Fibroblast of mammary gland (primary cell): ENCODE measurements around the gene SRGAP1.

Experiments used
- DNase-seq: peaks from one replicate; pipeline ENCODE4 v3.0.0-alpha.2; 2010; ENCODE audit warnings: low read depth
- H3K4me3 ChIP-seq: 2 replicates; pipeline ENCODE4 v1.5.1; 2011; ENCODE audit warnings: low read depth, mild to moderate bottlenecking, low read length, moderate library complexity; ENCODE audit not compliant: control insufficient read depth
- TF ChIP-seq, protein P1 (sequence below): conservative IDR thresholded peaks from 2 replicates; pipeline ENCODE4 v1.5.1; 2011; ENCODE audit warnings: low read depth, low read length, inconsistent platforms; ENCODE audit not compliant: control insufficient read depth, insufficient read depth

Gene SRGAP1

DNA sequence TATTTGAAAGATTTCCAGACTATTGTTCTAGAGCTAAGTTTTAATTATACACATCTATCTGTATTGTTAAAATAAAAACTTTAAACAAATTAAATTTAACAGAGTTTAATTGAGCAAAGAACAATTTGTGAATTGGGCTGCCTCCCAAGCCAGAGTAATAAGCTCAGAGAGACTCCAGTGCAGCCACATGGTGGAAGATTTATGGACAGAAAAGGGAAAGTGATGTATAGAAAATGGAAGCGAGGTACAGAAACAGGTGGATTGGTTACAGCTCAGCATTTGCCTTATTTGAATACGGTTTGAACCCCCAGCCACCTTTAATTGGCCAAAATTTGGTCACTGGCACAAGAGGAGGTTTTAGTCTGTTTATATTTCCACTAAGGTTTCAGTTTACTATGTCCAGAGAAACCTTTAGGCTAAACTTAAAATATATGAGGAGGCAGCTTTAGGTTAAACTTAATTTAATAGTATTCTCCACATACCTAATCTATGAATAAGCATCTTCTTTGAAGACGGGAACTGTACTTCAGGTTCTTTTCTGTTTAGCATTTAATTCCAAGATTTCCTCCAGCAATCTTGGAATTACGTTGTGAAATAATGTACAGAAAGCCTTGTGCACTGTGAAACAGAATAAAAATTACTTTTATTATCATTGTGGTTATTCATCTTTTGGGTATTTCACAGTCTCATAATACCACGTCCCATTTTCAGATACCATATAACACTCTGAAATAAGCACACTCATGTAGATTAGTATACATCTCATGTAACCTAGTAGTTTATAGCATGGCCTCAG, 19.4 kb downstream of the SRGAP1 start:
- TF ChIP-seq, protein P1, sequence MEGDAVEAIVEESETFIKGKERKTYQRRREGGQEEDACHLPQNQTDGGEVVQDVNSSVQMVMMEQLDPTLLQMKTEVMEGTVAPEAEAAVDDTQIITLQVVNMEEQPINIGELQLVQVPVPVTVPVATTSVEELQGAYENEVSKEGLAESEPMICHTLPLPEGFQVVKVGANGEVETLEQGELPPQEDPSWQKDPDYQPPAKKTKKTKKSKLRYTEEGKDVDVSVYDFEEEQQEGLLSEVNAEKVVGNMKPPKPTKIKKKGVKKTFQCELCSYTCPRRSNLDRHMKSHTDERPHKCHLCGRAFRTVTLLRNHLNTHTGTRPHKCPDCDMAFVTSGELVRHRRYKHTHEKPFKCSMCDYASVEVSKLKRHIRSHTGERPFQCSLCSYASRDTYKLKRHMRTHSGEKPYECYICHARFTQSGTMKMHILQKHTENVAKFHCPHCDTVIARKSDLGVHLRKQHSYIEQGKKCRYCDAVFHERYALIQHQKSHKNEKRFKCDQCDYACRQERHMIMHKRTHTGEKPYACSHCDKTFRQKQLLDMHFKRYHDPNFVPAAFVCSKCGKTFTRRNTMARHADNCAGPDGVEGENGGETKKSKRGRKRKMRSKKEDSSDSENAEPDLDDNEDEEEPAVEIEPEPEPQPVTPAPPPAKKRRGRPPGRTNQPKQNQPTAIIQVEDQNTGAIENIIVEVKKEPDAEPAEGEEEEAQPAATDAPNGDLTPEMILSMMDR = no peak
- H3K4me3 ChIP-seq = no peak overlapping the region
- DNase-seq = no peak

DNA sequence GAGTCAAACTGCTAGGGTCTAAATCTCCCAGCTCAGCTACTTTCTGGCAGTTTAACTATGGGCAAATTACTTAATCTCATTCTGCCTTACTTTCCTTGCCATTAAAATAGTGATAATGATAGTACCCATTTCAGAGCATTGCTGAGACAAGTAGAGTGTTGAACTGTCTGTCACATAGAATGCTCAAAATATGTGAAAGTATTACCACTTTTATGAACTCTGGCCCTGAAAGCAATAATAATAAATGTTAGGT, 19.9 kb downstream of the SRGAP1 start:
- TF ChIP-seq, protein P1 = no peak
- no peak overlapping the region for H3K4me3 ChIP-seq

DNA sequence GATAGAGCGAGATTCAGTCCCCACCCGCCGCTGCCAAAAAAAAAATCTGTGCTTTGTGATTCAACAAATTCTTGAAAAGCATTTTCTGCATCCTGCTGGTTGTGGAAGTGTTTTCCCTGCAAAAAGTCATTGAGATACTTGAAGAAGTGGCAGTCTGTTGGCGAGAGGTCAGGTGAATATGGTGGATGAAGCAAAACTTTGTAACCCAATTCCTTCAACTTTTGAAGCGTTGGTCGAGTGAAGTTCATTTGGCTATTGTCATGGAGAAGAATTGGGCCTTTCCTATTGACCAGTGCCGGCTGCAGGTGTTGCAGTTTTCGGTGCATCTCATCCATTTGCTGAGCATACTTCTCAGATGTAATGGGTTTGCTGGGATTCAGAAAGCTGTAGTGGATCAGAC, 20.9 kb downstream of the SRGAP1 start:
- H3K4me3 ChIP-seq = no peak overlapping the region
- TF ChIP-seq, protein P1 = no peak
- no peak for DNase-seq

More for the DNA sequence above, 19.9 kb downstream of the SRGAP1 start:
- DNase-seq = no peak

DNA sequence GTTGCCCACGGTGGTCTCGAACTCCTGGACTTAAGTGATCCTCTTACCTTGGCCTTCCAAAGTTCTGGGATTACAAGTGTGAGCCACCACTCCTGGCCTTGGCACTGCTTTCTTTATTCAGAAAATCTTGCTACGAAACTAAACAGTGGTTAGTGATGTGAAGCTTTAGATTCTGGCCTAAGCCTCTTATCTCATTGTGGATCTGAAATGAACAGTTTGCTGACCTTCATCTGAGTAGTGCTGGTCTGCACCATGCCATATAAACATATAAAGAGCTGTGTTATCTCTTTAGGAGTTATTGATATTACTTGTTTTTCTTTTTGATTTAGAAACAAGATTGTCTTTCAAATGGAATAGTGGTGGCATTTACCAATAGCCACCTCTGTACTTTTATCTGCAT, 22.6 kb downstream of the SRGAP1 start:
- no peak overlapping the region for H3K4me3 ChIP-seq
- DNase-seq = no peak

DNA sequence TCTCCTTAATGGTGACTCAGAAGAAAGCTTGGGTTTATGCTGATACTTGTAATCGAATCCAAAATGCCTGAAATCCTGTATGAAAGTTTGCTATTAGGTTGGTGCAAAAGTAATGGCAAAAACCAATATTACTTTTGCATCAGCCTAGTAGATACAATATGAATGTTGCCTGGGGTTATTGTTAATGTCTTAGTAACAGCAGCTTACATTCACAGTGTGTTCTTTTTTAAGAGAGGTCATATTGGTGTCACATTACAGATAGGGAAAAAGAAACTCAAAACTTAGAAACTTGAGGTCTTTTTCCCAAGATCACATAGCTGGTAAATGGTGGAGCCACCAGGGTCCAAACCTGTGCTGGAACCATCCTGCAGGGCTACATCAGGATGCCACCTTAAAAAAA, 25.2 kb downstream of the SRGAP1 start:
- TF ChIP-seq, protein P1 = no peak
- H3K4me3 ChIP-seq = no peak overlapping the region
- DNase-seq = peak; percentile 16

More for the DNA sequence above, 22.6 kb downstream of the SRGAP1 start:
- TF ChIP-seq, protein P1 = no peak

DNA sequence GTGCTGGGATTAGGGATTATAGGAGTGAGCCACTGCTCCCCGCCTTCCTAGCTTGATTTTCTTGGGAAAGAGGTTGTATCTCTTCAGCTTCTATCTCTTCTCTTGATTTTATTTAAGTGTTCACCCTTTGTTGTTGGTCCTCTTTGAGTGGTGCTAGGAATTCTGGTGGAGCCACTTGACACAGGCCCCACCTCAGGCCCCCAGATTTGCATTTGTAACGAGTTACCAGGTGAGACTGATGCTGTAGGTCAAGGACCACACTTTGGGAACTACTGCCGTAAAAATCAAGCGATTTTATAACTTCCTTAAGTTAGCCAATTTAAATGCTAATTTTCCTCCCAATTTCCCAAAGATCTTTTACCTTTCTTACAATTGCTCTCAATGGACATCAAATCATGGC, 26.3 kb downstream of the SRGAP1 start:
- no peak for DNase-seq
- TF ChIP-seq, protein P1 = no peak
- no peak overlapping the region for H3K4me3 ChIP-seq

DNA sequence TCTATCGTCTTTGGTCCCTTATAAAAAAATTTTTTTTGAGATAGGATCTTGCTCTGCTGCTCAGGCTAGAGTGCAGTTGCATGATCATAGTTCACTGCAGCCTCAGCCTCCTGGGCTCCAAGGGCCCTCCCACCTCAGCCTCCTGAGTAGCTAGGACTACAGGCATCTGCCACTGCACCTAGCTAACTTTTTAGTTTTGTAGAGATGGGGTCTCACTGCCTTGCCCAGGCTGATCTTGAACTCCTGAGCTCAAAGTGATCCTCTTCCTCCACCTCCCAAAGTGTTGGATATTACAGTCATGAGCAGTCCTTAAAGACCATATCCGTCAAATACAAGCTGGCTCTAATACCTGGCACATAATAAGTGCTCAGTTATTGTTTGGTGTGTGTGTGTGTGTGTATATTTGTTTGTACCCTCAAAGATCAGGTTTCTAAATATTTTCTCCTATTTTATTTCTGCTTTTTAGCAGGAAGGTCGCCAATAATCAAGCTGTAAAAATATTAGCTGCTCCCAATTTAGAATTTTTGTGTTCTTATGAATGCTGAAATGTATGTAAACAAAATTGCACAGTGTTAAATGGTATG, 30.5 kb downstream of the SRGAP1 start:
- no peak overlapping the region for H3K4me3 ChIP-seq
- DNase-seq = no peak
- TF ChIP-seq, protein P1 = no peak
